ENCODE data around the gene BORCS5. TPM values are rescaled to one million over a fixed set of nuclear protein-coding genes. Genes with fewer than 3 reads are reported as not detected.

BORCS5 gene
- total and polyA plus RNA-seq, 2 of the 4 experiments (the other 2 are of a cell fraction): 14.4 to 18.3 TPM

GRCh38 chr12:12474931-12475795 lies 118.3 kb downstream of the BORCS5 start:
- no TSS peak for BruUV-seq (replicated peaks)
- dilution Hi-C loops (cut with HindIII; ENCODE audit: low sequenced_read_pairs, unreplicated experiment): no loop called here
- intact Hi-C loops (cut with micrococcal nuclease): no loop called here
- no peak for TF ChIP-seq SMC3 (IDR thresholded peaks at IDR 0.05; ENCODE audit: low read depth, low read length)
- no peak for TF ChIP-seq NFE2L2 (IDR thresholded peaks at IDR 0.05; ENCODE audit: low read depth, low read length)
- TF ChIP-seq RAD21 (IDR thresholded peaks at IDR 0.05; ENCODE audit: low read length): no peak
- TF ChIP-seq BHLHE40 (IDR thresholded peaks at IDR 0.05; ENCODE audit: low read depth, low read length): no peak
- TF ChIP-seq ELK1 (IDR thresholded peaks at IDR 0.05; ENCODE audit: borderline replicate concordance, low read depth, low read length): no peak
- TF ChIP-seq MXI1 (IDR thresholded peaks at IDR 0.05; ENCODE audit: borderline replicate concordance, low read depth, low read length): no peak
- no peak for TF ChIP-seq CTCF (conservative IDR thresholded peaks at IDR 0.05; ENCODE audit: low read depth, low read length)
- TF ChIP-seq MAZ (IDR thresholded peaks at IDR 0.05; ENCODE audit: borderline replicate concordance, low read depth, low read length): no peak
- TF ChIP-seq CEBPB (IDR thresholded peaks at IDR 0.05; ENCODE audit: low read depth, low read length): no peak
- TF ChIP-seq FOS (IDR thresholded peaks at IDR 0.05; ENCODE audit: low read depth, low read length): no peak
- no peak for TF ChIP-seq MAFK (IDR thresholded peaks at IDR 0.05; ENCODE audit: low read depth, low read length)
- TF ChIP-seq CHD1 (IDR thresholded peaks at IDR 0.05; ENCODE audit: low read depth, low read length): no peak
- TF ChIP-seq USF2 (IDR thresholded peaks at IDR 0.05; ENCODE audit: low read depth, low read length): no peak
- no peak for TF ChIP-seq RCOR1 (IDR thresholded peaks at IDR 0.05; ENCODE audit: insufficient replicate concordance, low read length)

More at GRCh38 chr12:12474931-12475795, 118.3 kb downstream of the BORCS5 start:
- Histone ChIP-seq H3K23ac (ENCODE audit: low read depth, low read length) (no peak overlapping the region), H3K79me1 (ENCODE audit: low read depth in 1 of 2, low read length in 2 of 2) (peaks cover 4 to 16% of the 10 kb centered on the region in 2 experiments; a peak in 2 of 4 replicates), H4K5ac (ENCODE audit: low read depth, low read length) (no peak overlapping the region), H2BK5ac (ENCODE audit: low read depth, low read length, poor library complexity, severe bottlenecking) (no peak overlapping the region), H4K8ac (ENCODE audit: low read depth in 2 of 2, low read length in 2 of 2) (no peak overlapping the region), H3K9me1 (ENCODE audit: insufficient read depth, low read length) (peaks cover 3% of the 10 kb centered on the region; the same call in 1 of the 2 replicates), H2AK9ac (replicated peaks; ENCODE audit: low read depth, low read length, poor library complexity) (no peak overlapping the region), H3K14ac (replicated peaks; ENCODE audit: low read depth, low read length) (no peak overlapping the region), H3K4me2 (ENCODE audit: low read depth, low read length) (no peak overlapping the region), H3K4ac (ENCODE audit: low read depth, low read length) (no peak overlapping the region), H3K27ac (ENCODE audit: insufficient read depth, low read length) (no peak overlapping the region), H3K4me3 (ENCODE audit: insufficient read depth, low read depth, low read length) (no peak overlapping the region), H3K27me3 (ENCODE audit: control insufficient read depth, insufficient read depth, low read length) (no peaks in the 10 kb centered on the region), H2AK5ac (ENCODE audit: low read depth, low read length) (no peak overlapping the region), H3K4me1 (ENCODE audit: control insufficient read depth, insufficient read depth, low read length) (no peaks in the 10 kb centered on the region), H3K56ac (ENCODE audit: extremely low read depth, insufficient read depth, low read length) (no peak overlapping the region), H3K36me3 (ENCODE audit: control insufficient read depth, insufficient read depth, low read length) (peaks cover 19% of the 10 kb centered on the region), H2AFZ (replicated peaks; ENCODE audit: low read length, poor library complexity) (no peak overlapping the region), H2BK120ac (ENCODE audit: low read depth, low read length) (no peak overlapping the region), H4K91ac (ENCODE audit: insufficient read depth, low read depth, low read length) (no peak overlapping the region), H2BK20ac (ENCODE audit: low read depth, low read length) (no peak overlapping the region), H4K20me1 (ENCODE audit: insufficient read depth, low read length) (no peaks in the 10 kb centered on the region; the same call in 1 of the 2 replicates), H3K9me3 (ENCODE audit: control insufficient read depth, insufficient read depth, low read length) (no peaks in the 10 kb centered on the region), H3K18ac (ENCODE audit: low read depth, low read length) (no peak overlapping the region), H2BK15ac (ENCODE audit: low read depth, low read length) (no peak overlapping the region), H3K9ac (ENCODE audit: low read depth, low read length) (no peak overlapping the region)
- WGBS, 2 experiments (ENCODE audit: extremely low coverage in 2 of 2, insufficient read length in 1 of 2): 100% methylated on average over 4 of the region's 15 CpGs; no CpG with 5 or more reads in 1 of the 2 experiments
- ChIA-PET POLR2A (ENCODE audit: unreplicated experiment) (no interaction called here), CTCF (no interaction called here)
- in situ Hi-C loops (cut with MboI; ENCODE audit: low sequenced_read_pairs): no loop called here
- ATAC-seq (ENCODE audit: low read depth) (no peak; the same call in 1 of the 2 replicates), DNase-seq (peak; percentile 43)

Measured in IMR-90 (cell line).